Caco-2 (cell line): Measurements from ENCODE around the gene A1CF. TPM values are rescaled to one million over a fixed set of nuclear protein-coding genes. Genes with fewer than 3 reads are reported as not detected.

ENCODE experiments used
- BruUV-seq: library from RNA; stranded (reverse); fragments of 400-500 nt; replicated peaks from 2 replicates; lab custom pipeline; 2021; lab: Mats Ljungman, UMichigan
- CTCF ChIA-PET: fragments of 300-600 bp; sonication (Branson Sonifier 250); formaldehyde crosslinking; loops from one replicate; lab custom pipeline; 2022; ENCODE audit warnings: antibody characterized with exemption; lab: Charles Lee
- POLR2A ChIA-PET: fragments of 300-600 bp; sonication (Branson Sonifier 250); formaldehyde crosslinking; loops from one replicate; lab custom pipeline; 2022; ENCODE audit warnings: antibody characterized with exemption; lab: Charles Lee
- DNase-seq, 2 experiments: peaks; one replicate each; pipeline versions ENCODE4 v3.0.0 to v3.0.0-alpha.2; 2020 to 2022
- H3K27me3 ChIP-seq: replicated peaks from 2 replicates; pipeline ENCODE4 v1.6.0; 2011; ENCODE audit warnings: low read length; ENCODE audit not compliant: control insufficient read depth, insufficient read depth
- H3K36me3 ChIP-seq: 2 replicates; pipeline ENCODE4 v1.5.1; 2011; ENCODE audit warnings: low read length; ENCODE audit not compliant: control insufficient read depth, insufficient read depth
- H3K4me1 ChIP-seq: fragments of 250-450 bp; sonication (Bioruptor Pico); 2 replicates; pipeline ENCODE4 v1.5.1; 2020; ENCODE audit warnings: mild to moderate bottlenecking
- H3K4me3 ChIP-seq: 2 replicates; pipeline ENCODE4 v1.5.1; 2011; ENCODE audit warnings: low read depth, mild to moderate bottlenecking, control low read depth, low read length
- H3K9me3 ChIP-seq: fragments of 250-450 bp; sonication (Bioruptor Pico); 2 replicates; pipeline ENCODE4 v1.5.1; 2020; ENCODE audit warnings: mild to moderate bottlenecking, moderate library complexity
- H3K27ac Mint-ChIP-seq: one replicate; pipeline ENCODE4 v1.8.0; 2022; ENCODE audit warnings: mixed read lengths; ENCODE audit not compliant: unreplicated experiment
- H3K27me3 Mint-ChIP-seq: one replicate; pipeline ENCODE4 v1.8.0; 2022; ENCODE audit warnings: mixed read lengths; ENCODE audit not compliant: insufficient read depth, unreplicated experiment
- H3K36me3 Mint-ChIP-seq: one replicate; pipeline ENCODE4 v1.8.0; 2022; ENCODE audit warnings: mild to moderate bottlenecking, mixed read lengths; ENCODE audit not compliant: insufficient read depth, unreplicated experiment
- H3K4me1 Mint-ChIP-seq: one replicate; pipeline ENCODE4 v1.8.0; 2022; ENCODE audit warnings: low read depth, mixed read lengths; ENCODE audit not compliant: unreplicated experiment
- H3K4me3 Mint-ChIP-seq: one replicate; pipeline ENCODE4 v1.8.0; 2022; ENCODE audit warnings: mild to moderate bottlenecking, moderate library complexity, mixed read lengths; ENCODE audit not compliant: unreplicated experiment
- H3K9me3 Mint-ChIP-seq: one replicate; pipeline ENCODE4 v1.8.0; 2022; ENCODE audit warnings: mixed read lengths; ENCODE audit not compliant: unreplicated experiment
- CTCF ChIP-seq, 2 experiments: fragments of 200-600 bp in 1 of 2; IDR thresholded peaks; 1 replicate in 1 of 2; 2 replicates in 1 of 2; pipeline versions ENCODE4 v1.5.1 to v1.8.0; 2011 to 2022; ENCODE audit warnings: antibody characterized with exemption in 1 of 2, control low read depth in 1 of 2, inconsistent platforms in 1 of 2, low read depth in 1 of 2, low read length in 1 of 2, mild to moderate bottlenecking in 1 of 2, moderate library complexity in 1 of 2; ENCODE audit not compliant: insufficient read depth in 1 of 2, severe bottlenecking in 1 of 2, unreplicated experiment in 1 of 2
- intact Hi-C: fragments of 100-400 bp; cut with micrococcal nuclease; formaldehyde crosslinking; loops from one replicate; pipeline ENCODE4 v1.10.0; 2022; ENCODE audit not compliant: unreplicated experiment
- total RNA-seq: library from RNA; stranded (reverse); gene quantifications from 2 replicates; pipeline ENCODE4 v1.2.3, GENCODE V29; 2022

Gene A1CF
- total RNA-seq, 1 experiment from 2014 or later = 29.9 TPM

- Histone ChIP-seq H3K4me1 (peaks cover 8% of the 10 kb centered on the region), H3K27me3 (no peaks in the 10 kb centered on the region), H3K4me3 (no peak overlapping the region), H3K36me3 (peaks cover 6% of the 10 kb centered on the region; the same call in 1 of the 2 replicates), H3K9me3 (no peaks in the 10 kb centered on the region)
- Mint-ChIP-seq H3K4me1 (peaks cover 2% of the 10 kb centered on the region), H3K27me3 (no peaks in the 10 kb centered on the region), H3K9me3 (no peaks in the 10 kb centered on the region), H3K27ac (no peak overlapping the region), H3K4me3 (no peak overlapping the region), H3K36me3 (peaks cover 6% of the 10 kb centered on the region)
- no peak for DNase-seq
- ChIA-PET CTCF (no interaction called here), POLR2A (no interaction called here)
- intact Hi-C loops = no loop called here
- TF ChIP-seq CTCF (IDR thresholded peaks at IDR 0.05; ENCODE audit: insufficient read depth in 1 of 2, low read depth in 1 of 2, low read length in 1 of 2, severe bottlenecking in 1 of 2, unreplicated experiment in 1 of 2) = no peak
- no TSS peak for BruUV-seq
These were observed 22.7 kb downstream of the A1CF start for GRCh38 chr10:50862719-50863118.

- H3K36me3 ChIP-seq = peaks cover 4% of the 10 kb centered on the region; the same call in 1 of the 2 replicates
- Mint-ChIP-seq H3K9me3 (no peaks in the 10 kb centered on the region), H3K4me1 (peaks cover 10% of the 10 kb centered on the region), H3K36me3 (peaks cover 6% of the 10 kb centered on the region), H3K27me3 (no peaks in the 10 kb centered on the region), H3K4me3 (no peak overlapping the region), H3K27ac (no peak overlapping the region)
- no peak for TF ChIP-seq CTCF (IDR thresholded peaks at IDR 0.05; ENCODE audit: insufficient read depth in 1 of 2, low read depth in 1 of 2, low read length in 1 of 2, severe bottlenecking in 1 of 2, unreplicated experiment in 1 of 2)
- H3K9me3 ChIP-seq = no peaks in the 10 kb centered on the region
- ChIA-PET POLR2A (no interaction called here), CTCF (no interaction called here)
- H3K4me3 ChIP-seq = no peak overlapping the region
- intact Hi-C loops = no loop called here
- no peaks in the 10 kb centered on the region for H3K27me3 ChIP-seq
- peaks cover 21% of the 10 kb centered on the region for H3K4me1 ChIP-seq
- no peak for DNase-seq
- BruUV-seq = no TSS peak
These were observed 24.1 kb downstream of the A1CF start for GRCh38 chr10:50861370-50861769.

GRCh38 chr10:50857579-50857978 lies 27.8 kb downstream of the A1CF start:
- no peak overlapping the region for H3K4me3 ChIP-seq
- peaks cover 37% of the 10 kb centered on the region for H3K4me1 Mint-ChIP-seq
- H3K36me3 Mint-ChIP-seq = peaks cover 13% of the 10 kb centered on the region
- peaks cover 55% of the 10 kb centered on the region for H3K4me1 ChIP-seq
- H3K9me3 Mint-ChIP-seq = no peaks in the 10 kb centered on the region
- peaks cover 3% of the 10 kb centered on the region; the same call in 1 of the 2 replicates for H3K36me3 ChIP-seq
- no peak for DNase-seq
- no peaks in the 10 kb centered on the region for H3K27me3 Mint-ChIP-seq
- H3K27me3 ChIP-seq = no peaks in the 10 kb centered on the region
- TF ChIP-seq CTCF (IDR thresholded peaks at IDR 0.05; ENCODE audit: insufficient read depth in 1 of 2, low read depth in 1 of 2, low read length in 1 of 2, severe bottlenecking in 1 of 2, unreplicated experiment in 1 of 2) = no peak
- no TSS peak for BruUV-seq
- H3K4me3 Mint-ChIP-seq = no peak overlapping the region
- POLR2A ChIA-PET = no interaction called here
- CTCF ChIA-PET = no interaction called here
- no peaks in the 10 kb centered on the region for H3K9me3 ChIP-seq
- intact Hi-C loops = no loop called here
- H3K27ac Mint-ChIP-seq = peak overlapping the region; percentile 42
